Spleen (tissue), 7 donors: ENCODE results near the gene MRPL4.
A peak's percentile ranks its signal among the peaks of the same experiment; 100 is the strongest.

ENCODE experiments used
- POLR2A ChIP-seq, 3 donors: fragments of 450-650 bp; IDR thresholded peaks; one replicate each; pipeline ENCODE4 v1.5.1; 2017; ENCODE audit warnings: antibody characterized with exemption in 3 of 3, mild to moderate bottlenecking in 1 of 3
- POLR2AphosphoS5 ChIP-seq, 3 donors: sonication (generic); formaldehyde crosslinking; IDR thresholded peaks; one replicate each; pipeline ENCODE4 v1.5.1; 2017; ENCODE audit warnings: antibody characterized with exemption in 3 of 3
- TF ChIP-seq, protein P1 (sequence below), 11 experiments: fragments of 200-600 bp in 7 of 11; fragments of 450-650 bp in 4 of 11; sonication (generic) in 4 of 11; IDR thresholded peaks in 8 of 11; conservative IDR thresholded peaks in 3 of 11; 1 replicate in 7 of 11; 2 replicates in 4 of 11; pipeline versions ENCODE4 v1.4.0 to v1.8.0; 2016 to 2021; ENCODE audit warnings: antibody characterized with exemption in 11 of 11, inconsistent platforms in 4 of 11, mild to moderate bottlenecking in 1 of 11
- donor health status: DM: no; HTN: no; CAD: no; lungs with moderate emphysema.
- donor health status: DM: no; HTN: no; CAD: no.
- donor health status: DM: no; HTN: no; CAD: no.

DNA sequence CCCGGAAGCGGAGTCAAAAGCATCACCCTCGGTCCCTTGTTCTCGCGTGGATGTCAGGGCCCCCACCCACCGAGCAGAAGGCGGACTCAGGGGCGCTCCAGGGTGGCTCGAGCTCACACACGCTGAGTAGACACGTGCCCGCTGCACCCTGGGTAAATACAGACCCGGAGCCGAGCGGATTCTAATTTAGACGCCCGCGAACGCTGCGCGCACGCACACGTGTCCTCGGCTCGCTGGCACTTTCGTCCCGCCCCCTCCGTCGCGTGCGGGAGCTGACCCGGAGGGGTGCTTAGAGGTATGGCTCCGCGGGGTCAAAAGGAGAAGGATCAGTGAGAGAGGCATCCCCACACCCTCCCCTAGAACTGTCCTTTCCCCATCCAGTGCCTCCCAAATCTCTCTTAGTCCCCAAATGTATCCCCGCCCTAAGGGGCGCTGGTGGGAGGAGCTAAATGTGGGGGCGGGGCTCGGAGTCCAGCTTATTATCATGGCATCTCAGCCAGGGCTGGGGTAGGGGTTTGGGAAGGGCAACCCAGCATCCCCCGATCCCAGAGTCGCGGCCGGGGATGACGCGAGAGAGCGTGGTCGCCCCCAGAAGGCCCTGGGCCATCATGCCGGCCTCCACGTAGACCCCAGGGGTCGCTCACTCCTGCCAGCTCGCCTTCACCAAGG, 37.3 kb downstream of the MRPL4 start:
- no peak for TF ChIP-seq POLR2A (IDR thresholded peaks at IDR 0.05)
- TF ChIP-seq, protein P1, sequence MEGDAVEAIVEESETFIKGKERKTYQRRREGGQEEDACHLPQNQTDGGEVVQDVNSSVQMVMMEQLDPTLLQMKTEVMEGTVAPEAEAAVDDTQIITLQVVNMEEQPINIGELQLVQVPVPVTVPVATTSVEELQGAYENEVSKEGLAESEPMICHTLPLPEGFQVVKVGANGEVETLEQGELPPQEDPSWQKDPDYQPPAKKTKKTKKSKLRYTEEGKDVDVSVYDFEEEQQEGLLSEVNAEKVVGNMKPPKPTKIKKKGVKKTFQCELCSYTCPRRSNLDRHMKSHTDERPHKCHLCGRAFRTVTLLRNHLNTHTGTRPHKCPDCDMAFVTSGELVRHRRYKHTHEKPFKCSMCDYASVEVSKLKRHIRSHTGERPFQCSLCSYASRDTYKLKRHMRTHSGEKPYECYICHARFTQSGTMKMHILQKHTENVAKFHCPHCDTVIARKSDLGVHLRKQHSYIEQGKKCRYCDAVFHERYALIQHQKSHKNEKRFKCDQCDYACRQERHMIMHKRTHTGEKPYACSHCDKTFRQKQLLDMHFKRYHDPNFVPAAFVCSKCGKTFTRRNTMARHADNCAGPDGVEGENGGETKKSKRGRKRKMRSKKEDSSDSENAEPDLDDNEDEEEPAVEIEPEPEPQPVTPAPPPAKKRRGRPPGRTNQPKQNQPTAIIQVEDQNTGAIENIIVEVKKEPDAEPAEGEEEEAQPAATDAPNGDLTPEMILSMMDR (IDR thresholded peaks at IDR 0.05 in 8 of 11, conservative IDR thresholded peaks at IDR 0.05 in 3 of 11): no peak
- peak in 1 of 3 donors; percentile 3 for TF ChIP-seq POLR2AphosphoS5 (IDR thresholded peaks at IDR 0.05)
